NCI-H345 treated with DMSO at 0.1 percent for 48 hours (cell line): Measurements from ENCODE around the gene CCDC69.
"Not testable (repeated sequence)": the region's sequence is repeated elsewhere in the genome, so short reads cannot be mapped to it uniquely, and the experiment has no call there.

Experiments
- DNase-seq: peaks from one replicate; lab custom pipeline; 2025; ENCODE audit not compliant: unreplicated experiment; lab: John Stamatoyannopoulos, UW

Gene CCDC69

GRCh38 chr5:151196556-151197290 lies 27.2 kb downstream of the CCDC69 start:
- DNase-seq = no peak

DNA sequence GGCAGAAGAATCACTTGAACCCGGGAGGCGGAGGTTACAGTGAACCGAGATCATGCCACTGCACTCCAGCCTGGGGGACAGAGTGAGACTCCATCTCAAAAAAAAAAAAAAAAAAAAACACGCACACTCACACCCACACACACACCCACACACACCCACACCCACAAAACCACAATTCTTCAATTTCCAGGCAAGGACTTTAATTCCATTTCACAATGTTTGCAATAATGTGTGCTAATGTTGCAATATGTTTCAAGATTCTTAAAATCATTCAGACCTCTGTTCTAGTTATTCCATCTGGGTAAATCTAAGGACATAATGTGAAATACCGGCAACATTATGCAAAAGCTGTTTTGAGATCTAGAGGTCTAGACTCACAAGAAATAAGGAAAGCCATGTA lies 28.3 kb downstream of the CCDC69 start:
- no peak for DNase-seq

DNA sequence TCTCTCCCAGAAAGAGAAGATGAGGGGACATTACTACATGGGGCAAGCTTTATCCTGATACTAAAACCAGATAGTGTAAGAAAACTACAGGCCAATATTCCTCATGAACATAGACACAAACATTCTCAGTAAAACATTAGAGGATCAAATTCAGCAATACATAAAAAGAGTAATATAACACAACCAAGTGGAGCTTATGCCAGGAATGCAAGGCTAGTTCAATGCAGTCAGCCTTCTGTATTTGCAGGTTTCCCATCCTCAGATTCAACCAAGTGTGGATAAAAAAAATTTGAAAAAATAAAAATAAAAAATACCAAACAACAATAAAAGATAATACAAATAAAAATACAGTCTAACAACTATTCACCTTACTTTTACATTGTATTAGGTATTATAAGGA lies 31.3 kb downstream of the CCDC69 start:
- DNase-seq = no peak

DNA sequence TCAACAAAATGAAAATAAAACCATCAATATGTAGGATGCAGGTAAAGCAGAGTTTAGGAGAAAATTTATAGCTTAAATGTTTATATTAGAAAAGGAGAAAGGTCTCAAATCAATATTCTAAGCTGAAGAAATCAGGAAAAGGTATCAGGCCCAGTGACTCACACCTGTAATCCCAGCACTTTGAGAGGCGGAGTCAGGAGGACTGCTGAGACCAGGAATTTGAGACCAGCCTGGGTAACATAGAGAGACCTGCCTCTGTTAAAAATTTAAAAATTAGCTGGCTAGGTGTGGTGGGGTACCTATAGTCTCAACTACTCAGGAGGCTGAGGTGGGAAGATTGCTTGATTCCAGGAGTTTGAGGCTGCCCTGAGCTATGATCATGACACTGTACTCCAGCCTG lies 32.2 kb downstream of the CCDC69 start:
- no peak for DNase-seq

DNA sequence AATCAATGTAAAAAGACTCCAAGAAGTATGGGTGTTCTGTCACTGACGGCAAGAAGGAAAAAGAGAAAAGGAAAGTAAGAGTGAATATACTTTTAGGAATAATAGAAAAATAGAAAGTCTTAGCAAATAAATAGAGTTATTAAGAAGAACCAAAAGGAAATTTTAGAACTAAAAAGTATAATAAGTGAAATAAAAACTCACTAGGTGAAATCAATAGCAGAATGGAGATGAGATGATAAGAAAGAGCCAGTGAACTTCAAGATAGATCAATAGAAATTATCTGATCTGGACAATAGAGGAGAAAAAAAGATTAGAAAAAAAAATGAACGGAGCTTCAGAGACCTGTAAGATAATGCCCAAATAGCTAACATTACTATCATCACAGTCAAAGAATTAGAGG lies 34.7 kb downstream of the CCDC69 start:
- DNase-seq = no peak

DNA sequence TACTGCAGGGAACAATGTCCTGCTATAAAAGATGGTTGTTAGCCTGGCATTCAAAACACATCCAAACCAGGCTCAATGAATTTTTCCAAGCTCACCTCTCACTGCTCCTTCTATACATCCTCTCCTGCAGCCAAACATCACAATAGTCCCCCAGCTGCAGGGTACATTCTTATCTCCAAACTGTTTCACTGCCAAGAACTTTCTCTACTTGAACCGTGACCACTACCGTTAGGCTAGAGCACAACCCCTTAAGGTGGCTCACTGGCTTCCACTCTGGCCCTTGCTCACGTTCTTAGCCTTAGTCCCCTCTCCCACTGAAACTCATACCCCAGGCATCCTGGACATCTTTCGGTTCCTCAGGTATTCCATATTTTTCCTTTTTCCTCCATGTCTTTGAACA lies 37.4 kb downstream of the CCDC69 start:
- no peak for DNase-seq

- DNase-seq = no peak
Measured at GRCh38 chr5:151186052-151186451, 37.8 kb downstream of the CCDC69 start.

DNA sequence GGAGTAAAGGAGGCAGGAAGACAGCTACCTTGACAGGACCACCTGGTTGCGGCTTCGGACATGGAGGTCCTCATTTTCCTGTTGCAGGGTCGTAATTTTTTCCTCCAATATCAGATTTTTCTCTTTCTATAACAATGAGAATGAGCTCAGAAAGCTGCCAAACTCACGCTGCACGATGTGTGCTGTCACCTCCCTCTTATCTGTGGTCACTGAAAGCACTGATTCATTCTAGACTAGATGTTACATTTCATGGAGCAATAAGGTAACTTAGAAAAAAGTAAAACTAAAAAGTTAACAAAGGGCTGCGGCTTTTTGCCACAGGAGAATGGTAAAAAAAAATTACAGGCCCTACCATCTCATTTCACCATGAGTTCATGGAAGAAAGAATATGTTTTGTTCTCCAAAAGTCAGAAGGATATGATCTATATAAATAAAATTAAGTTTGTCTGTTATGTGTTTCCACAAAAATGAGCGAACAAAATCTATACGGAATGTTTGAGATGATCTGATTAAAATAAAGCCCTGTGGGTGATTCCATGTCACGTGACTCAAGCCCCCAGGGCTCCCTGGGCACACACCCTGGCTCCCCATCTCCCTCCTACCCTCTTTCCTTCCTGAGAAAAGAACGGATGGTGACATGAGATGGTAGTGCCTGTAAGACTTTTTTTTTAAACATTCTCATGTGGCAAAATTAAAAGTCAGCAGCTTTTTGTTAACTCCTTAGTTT lies 39.4 kb downstream of the CCDC69 start:
- DNase-seq = no peak

DNA sequence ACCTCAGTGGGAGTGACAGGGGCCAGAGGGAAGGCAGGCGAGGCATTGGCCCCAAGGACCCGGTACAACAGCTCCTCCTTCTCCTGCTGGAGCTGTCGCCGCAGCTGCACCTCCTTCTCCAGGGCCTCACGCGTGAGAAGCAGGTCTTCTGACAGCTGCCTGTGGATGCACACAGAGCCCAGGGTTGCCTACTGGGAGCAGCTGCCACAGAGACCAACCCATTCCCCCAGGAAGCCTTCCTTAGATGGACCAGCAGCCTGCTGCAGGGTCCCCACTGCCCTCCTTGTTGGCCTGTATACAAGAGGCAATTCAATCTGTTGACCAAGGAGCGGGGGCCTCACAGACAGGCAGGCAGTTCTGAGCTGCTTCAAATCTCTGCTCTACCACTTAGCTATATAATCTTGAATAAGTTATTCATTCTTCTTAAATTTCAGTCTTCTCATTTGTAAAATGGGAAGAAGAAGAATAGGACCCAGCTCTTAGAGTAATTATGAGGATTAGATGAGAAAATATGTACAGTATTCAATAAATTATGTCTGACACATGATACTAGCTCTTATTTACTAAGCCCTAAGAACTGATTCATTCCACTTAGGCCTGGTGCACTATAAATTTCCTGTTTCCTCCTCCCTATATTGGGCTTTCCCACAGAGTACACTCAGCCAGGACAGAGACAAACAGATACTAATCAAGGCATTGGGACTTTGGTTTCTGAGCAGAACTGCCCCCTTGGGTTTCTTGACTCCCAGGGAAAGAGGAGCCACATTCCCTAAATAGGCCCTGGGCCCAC lies 40.2 kb downstream of the CCDC69 start:
- DNase-seq = no peak

GRCh38 chr5:151182976-151183375 lies 40.9 kb downstream of the CCDC69 start:
- DNase-seq = no peak

DNA sequence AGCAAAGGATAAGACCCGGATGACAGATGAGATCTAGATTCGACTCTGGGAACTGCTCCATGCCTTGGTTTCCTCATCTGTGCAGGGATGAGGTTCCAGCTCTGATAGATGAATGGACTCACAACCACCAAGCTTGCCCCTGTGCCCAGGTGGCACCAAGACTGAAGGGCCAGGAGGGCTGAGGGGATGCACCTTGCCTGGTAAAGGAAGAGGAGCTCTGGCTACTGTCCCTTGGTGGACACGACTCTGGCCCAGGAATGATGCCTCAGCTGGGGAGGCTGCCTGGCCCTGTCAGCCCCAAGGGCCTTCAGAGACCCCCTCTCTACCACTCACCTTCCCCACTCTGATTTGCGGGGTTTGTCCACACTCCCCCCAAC lies 41.4 kb downstream of the CCDC69 start:
- DNase-seq = no peak

DNA sequence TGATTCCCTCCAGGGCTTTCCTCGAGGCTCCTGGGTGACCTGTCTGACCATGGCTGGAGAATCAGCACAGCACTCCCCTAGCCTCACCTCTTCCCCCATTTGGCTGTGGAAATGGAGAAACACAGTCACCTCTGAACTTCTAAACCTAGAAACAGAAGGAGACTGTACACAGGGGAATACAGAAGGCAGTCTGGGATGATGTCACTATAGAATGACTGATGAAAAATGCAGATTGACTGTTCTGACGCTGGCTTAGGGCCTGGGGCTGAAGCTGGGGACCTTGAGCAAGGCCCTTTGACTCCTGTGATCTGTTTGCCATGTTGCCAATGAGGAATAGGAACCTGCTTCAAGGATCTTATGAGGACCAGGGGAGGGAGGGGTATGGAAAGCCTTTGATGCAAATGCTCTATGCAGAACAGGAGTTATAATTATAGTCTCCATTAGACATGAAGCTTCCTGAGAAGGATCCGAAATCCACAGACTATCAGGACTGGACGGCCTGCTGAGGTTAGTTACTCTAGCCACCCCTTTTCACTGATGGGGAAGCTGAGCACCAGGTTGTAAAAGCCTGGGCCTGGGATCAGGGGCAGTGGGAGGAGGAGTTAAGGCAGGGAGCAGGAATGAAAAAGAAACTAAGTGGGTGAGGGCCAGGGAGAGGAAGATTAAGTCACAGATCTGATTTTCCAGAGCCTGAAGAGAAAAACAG lies 41.9 kb downstream of the CCDC69 start:
- no peak for DNase-seq

- no peak for DNase-seq
Measured at GRCh38 chr5:151180291-151180690, 43.6 kb downstream of the CCDC69 start.

DNA sequence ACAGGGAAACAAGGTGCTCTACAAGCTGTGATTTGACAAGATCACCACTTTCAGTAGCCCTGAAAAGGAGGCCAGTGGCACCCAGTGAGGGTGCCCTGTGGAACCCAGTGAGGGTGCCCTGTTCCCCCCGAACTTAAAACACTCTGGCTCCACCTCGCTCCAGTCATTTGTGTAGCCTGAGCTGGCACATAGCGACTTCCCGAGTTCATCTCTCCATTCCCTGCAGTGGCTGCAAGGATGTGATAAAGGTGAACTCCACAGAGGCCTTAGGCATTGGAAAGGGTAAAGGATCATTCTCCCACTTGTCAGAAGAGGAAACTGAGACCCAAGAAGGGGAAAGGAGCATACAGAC lies 44.4 kb downstream of the CCDC69 start:
- DNase-seq = no peak

DNA sequence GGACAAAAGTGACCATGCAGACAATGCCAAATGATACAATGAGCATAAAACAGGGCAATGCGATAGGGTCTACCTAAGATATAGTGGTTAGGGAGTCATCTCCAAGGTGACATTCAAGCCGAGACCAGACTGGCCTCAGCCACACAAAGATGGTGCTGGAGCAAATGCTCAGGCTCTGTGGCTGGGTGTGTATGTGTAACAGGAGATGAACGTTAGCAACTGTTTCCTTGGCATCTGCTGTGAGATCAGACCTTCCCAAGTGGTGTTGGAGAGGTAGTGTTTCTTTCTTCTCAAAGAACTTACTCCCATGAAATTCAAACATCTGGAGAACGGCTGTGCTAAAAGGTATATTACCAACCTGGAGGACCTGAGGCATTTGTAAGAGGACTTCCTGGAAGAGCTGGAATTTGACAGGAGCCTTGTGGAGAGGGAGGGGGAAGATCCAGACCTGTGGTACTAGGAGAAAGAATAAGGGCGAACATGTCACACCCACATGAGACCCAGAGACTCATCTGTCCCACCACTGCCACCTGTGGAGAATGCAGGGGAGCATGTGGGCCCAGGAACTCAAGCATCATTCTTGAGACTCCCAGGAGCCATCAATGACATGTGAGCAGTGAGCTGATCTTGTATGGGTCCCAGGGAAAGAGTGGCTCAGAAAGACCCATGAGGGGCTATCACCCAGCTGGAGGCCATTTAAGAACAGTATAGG lies 45.0 kb downstream of the CCDC69 start:
- DNase-seq = no peak

DNA sequence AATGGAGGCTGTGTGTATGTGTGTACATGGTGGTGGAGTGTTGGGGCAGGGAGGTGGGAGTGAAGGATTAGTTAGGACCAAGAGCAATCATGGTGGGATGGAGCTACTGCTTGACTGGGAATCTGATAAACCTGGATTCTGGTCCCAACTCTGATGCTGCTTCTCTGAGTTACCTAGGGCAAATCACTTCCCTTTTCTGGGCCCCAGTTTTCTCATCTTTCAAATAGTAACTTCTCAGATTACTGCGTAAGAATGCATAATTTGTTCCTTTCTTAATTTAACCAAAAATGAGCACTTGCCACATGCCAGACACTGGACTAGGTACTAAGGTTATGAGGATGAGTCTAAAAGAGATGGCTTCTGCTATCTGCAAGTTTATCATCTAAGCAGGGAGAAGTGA lies 45.5 kb downstream of the CCDC69 start:
- no peak for DNase-seq

- DNase-seq = not testable (repeated sequence)
Measured at GRCh38 chr5:151176268-151176667, 47.6 kb downstream of the CCDC69 start.

- DNase-seq = no peak
Measured at GRCh38 chr5:151174612-151175101, 49.2 kb downstream of the CCDC69 start.

GRCh38 chr5:151173711-151174611 lies 49.9 kb downstream of the CCDC69 start:
- DNase-seq = no peak

DNA sequence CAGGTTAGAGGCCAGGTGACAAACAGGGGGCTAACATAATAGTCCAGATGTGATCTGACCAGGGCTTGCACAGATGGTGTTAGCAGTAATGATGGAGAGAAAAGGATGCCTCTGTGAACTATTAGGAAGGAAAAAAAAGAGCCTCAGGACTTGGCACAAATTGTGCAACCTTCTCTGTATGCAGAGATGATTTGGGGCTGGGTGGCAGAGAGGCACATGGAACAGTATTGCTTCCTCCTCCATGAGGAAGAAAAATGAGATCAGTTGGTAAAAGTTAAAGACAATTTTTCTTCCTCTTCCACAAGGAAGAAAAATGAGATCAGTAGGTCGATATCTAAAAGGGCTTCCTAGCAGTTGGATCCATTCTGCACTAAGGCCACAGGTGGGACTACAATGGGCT lies 52.4 kb downstream of the CCDC69 start:
- no peak for DNase-seq
